Endothelial cell of umbilical vein (primary cell): ENCODE data around the gene NDUFAB1.

Source experiments
- EZH2 ChIP-seq: IDR thresholded peaks from 2 replicates; pipeline ENCODE4 v1.6.1; 2012; ENCODE audit warnings: borderline replicate concordance, low read depth, mild to moderate bottlenecking, moderate library complexity, low read length, inconsistent platforms; ENCODE audit not compliant: severe bottlenecking
- FOS ChIP-seq: IDR thresholded peaks from 2 replicates; pipeline ENCODE4 v1.6.1; 2011; ENCODE audit warnings: mild to moderate bottlenecking, low read length, moderate library complexity, borderline replicate concordance; ENCODE audit not compliant: insufficient read depth
- GATA2 ChIP-seq: IDR thresholded peaks from 2 replicates; pipeline ENCODE4 v1.7.0; 2011; ENCODE audit warnings: low read depth, mild to moderate bottlenecking, moderate library complexity, mixed read lengths, low read length; ENCODE audit not compliant: insufficient read length, insufficient read depth
- MYC ChIP-seq: IDR thresholded peaks from one replicate; pipeline ENCODE4 v1.6.1; 2011; ENCODE audit warnings: mild to moderate bottlenecking, low read depth, low read length
- POLR2A ChIP-seq: IDR thresholded peaks from 2 replicates; pipeline ENCODE4 v1.6.1; 2012; ENCODE audit warnings: low read depth, mild to moderate bottlenecking, control low read depth, low read length
- POLR2AphosphoS5 ChIP-seq: IDR thresholded peaks from 2 replicates; pipeline ENCODE4 v1.6.1; 2012; ENCODE audit warnings: low read depth, mild to moderate bottlenecking, control low read depth, low read length, moderate library complexity; ENCODE audit not compliant: insufficient read depth
- TF ChIP-seq, protein P1 (sequence below), 2 donors: IDR thresholded peaks; 1 replicate in 1 of 2; 2 replicates in 1 of 2; pipeline ENCODE4 v1.5.1; 2011; ENCODE audit warnings: low read length in 2 of 2, mild to moderate bottlenecking in 2 of 2, moderate library complexity in 2 of 2, control low read depth in 1 of 2, inconsistent platforms in 1 of 2, low read depth in 1 of 2; ENCODE audit not compliant: insufficient read depth in 1 of 2; ENCODE audit errors: extremely low read depth in 1 of 2

DNA sequence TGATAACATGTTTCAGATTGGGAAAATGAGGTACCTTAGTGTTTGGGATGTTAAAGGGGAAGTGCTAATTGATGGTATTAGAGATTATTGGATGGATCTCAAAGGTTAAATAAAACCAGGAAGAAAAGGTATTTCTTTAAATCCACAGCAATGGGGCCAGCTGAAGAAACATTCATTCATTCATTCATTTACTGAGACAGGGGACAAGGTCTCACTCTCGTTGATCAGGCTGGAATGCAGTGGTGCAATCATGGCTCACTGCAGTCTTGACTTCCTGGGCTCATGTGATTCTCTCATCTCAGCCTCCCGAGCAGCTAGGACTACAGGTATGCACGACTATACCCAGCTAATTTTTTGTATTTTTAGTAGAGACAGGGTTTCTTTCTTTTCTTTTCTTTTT is 58.7 kb downstream of the NDUFAB1 start:
- TF ChIP-seq POLR2A (no peak), EZH2 (no peak), MYC (no peak), GATA2 (no peak), POLR2AphosphoS5 (no peak), FOS (no peak)
- TF ChIP-seq, protein P1, sequence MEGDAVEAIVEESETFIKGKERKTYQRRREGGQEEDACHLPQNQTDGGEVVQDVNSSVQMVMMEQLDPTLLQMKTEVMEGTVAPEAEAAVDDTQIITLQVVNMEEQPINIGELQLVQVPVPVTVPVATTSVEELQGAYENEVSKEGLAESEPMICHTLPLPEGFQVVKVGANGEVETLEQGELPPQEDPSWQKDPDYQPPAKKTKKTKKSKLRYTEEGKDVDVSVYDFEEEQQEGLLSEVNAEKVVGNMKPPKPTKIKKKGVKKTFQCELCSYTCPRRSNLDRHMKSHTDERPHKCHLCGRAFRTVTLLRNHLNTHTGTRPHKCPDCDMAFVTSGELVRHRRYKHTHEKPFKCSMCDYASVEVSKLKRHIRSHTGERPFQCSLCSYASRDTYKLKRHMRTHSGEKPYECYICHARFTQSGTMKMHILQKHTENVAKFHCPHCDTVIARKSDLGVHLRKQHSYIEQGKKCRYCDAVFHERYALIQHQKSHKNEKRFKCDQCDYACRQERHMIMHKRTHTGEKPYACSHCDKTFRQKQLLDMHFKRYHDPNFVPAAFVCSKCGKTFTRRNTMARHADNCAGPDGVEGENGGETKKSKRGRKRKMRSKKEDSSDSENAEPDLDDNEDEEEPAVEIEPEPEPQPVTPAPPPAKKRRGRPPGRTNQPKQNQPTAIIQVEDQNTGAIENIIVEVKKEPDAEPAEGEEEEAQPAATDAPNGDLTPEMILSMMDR (IDR thresholded peaks at IDR 0.05; ENCODE audit: extremely low read depth in 1 of 2, insufficient read depth in 1 of 2, low read depth in 1 of 2, low read length in 2 of 2) = no peak
